ENCODE data around the gene FGD2. TPM values are rescaled to one million over a fixed set of nuclear protein-coding genes. Genes with fewer than 3 reads are reported as not detected.

FGD2 gene
- total RNA-seq, 4 donors from 2014 or later: 0.39 to 6.2 (median 5.0) TPM

- Histone ChIP-seq H3K4me1 (peaks cover 6 to 10% of the 10 kb centered on the region in 2 donors), H3K36me3 (no peaks in the 10 kb centered on the region), H3K4me3 (no peak overlapping the region), H3K27ac (peak overlapping the region in 2 of 4 donors; percentile 33 to 40), H3K9me3 (no peaks in the 10 kb centered on the region), H3K27me3 (no peaks in the 10 kb centered on the region)
- intact Hi-C loops (cut with DNase I; ENCODE audit: low total_unique reads) (loop anchor here (1.0 kb wide), 3 partner anchors 31 to 160 kb away; no protein-coding TSS in a partner anchor), in situ Hi-C loops (cut with MboI; ENCODE audit: low sequenced_read_pairs in 4 of 4) (loop anchor here (5.0 kb wide), 2 partner anchors 122 to 127 kb away; partner anchors contain the start of gene PIM1 (in 3 of the 4))
- no peak for DNase-seq
- no peak for ATAC-seq
- no peak for TF ChIP-seq CTCF (IDR thresholded peaks at IDR 0.05 in 4 of 5, conservative IDR thresholded peaks at IDR 0.05 in 1 of 5)
- TF ChIP-seq POLR2A (IDR thresholded peaks at IDR 0.05): no peak
Observed at GRCh38 chr6:37050854-37051137, 45.3 kb downstream of the FGD2 start.

GRCh38 chr6:37051138-37052026 lies 45.9 kb downstream of the FGD2 start:
- peak; percentile 85 to 87 for DNase-seq
- H3K4me3 ChIP-seq: no peak overlapping the region
- in situ Hi-C loops (cut with MboI; ENCODE audit: low sequenced_read_pairs in 4 of 4): loop anchor here (5.0 kb wide), 2 partner anchors 121 to 126 kb away; partner anchors contain the start of gene PIM1 (in 3 of the 4)
- peak; percentile 95 to 98 (median 97) for TF ChIP-seq CTCF (IDR thresholded peaks at IDR 0.05 in 4 of 5, conservative IDR thresholded peaks at IDR 0.05 in 1 of 5)
- TF ChIP-seq POLR2A (IDR thresholded peaks at IDR 0.05): no peak
- intact Hi-C loops (cut with DNase I; ENCODE audit: low total_unique reads): loop anchor here (1.0 kb wide), 3 partner anchors 32 to 159 kb away; no protein-coding TSS in a partner anchor
- H3K27me3 ChIP-seq: no peaks in the 10 kb centered on the region
- H3K9me3 ChIP-seq: no peaks in the 10 kb centered on the region
- ATAC-seq: peak; percentile 87 to 91
- H3K4me1 ChIP-seq: peaks cover 6 to 10% of the 10 kb centered on the region in 2 donors
- peak overlapping the region in 1 of 4 donors; percentile 13 for H3K27ac ChIP-seq
- no peaks in the 10 kb centered on the region for H3K36me3 ChIP-seq

- DNase-seq (no peak), ATAC-seq (no peak)
- Histone ChIP-seq H3K9me3 (no peaks in the 10 kb centered on the region), H3K36me3 (no peaks in the 10 kb centered on the region), H3K4me1 (peaks cover 6 to 10% of the 10 kb centered on the region in 2 donors), H3K4me3 (no peak overlapping the region), H3K27me3 (no peaks in the 10 kb centered on the region), H3K27ac (peak overlapping the region in 1 of 4 donors; percentile 13)
- TF ChIP-seq CTCF (IDR thresholded peaks at IDR 0.05 in 4 of 5, conservative IDR thresholded peaks at IDR 0.05 in 1 of 5): no peak
- TF ChIP-seq POLR2A (IDR thresholded peaks at IDR 0.05): no peak
- in situ Hi-C loops (cut with MboI; ENCODE audit: low sequenced_read_pairs in 4 of 4): loop anchor here (5.0 kb wide), 2 partner anchors 120 to 125 kb away; partner anchors contain the start of gene PIM1 (in 3 of the 4)
- intact Hi-C loops (cut with DNase I; ENCODE audit: low total_unique reads): no loop called here
Observed at GRCh38 chr6:37052027-37052628, 46.7 kb downstream of the FGD2 start.

GRCh38 chr6:37053683-37054082 lies 48.2 kb downstream of the FGD2 start:
- TF ChIP-seq CTCF (IDR thresholded peaks at IDR 0.05 in 4 of 5, conservative IDR thresholded peaks at IDR 0.05 in 1 of 5) (no peak), POLR2A (IDR thresholded peaks at IDR 0.05) (no peak)
- in situ Hi-C loops (cut with MboI; ENCODE audit: low sequenced_read_pairs in 4 of 4) (loop anchor here (5.0 kb wide), 2 partner anchors 119 to 124 kb away; partner anchors contain the start of gene PIM1 (in 3 of the 4)), intact Hi-C loops (cut with DNase I; ENCODE audit: low total_unique reads) (no loop called here)
- no peak overlapping the region for H3K27ac ChIP-seq
- H3K4me1 ChIP-seq: peaks cover 11 to 17% of the 10 kb centered on the region in 2 donors
- no peak overlapping the region for H3K4me3 ChIP-seq
- H3K9me3 ChIP-seq: no peaks in the 10 kb centered on the region
- H3K36me3 ChIP-seq: no peaks in the 10 kb centered on the region
- DNase-seq: no peak
- no peaks in the 10 kb centered on the region for H3K27me3 ChIP-seq
- ATAC-seq: no peak

All from gastrocnemius medialis (tissue), 4 donors.